Natural killer cell (primary cell): ENCODE results near the gene SPAG8. TPM values are rescaled to one million over a fixed set of nuclear protein-coding genes. Genes with fewer than 3 reads are reported as not detected.

ENCODE experiments used
- ATAC-seq, 3 donors: fragments of 150-1000 bp in 2 of 3; fragments of 200-7000 bp in 1 of 3; cut with Tn5 transposase; 1 replicate in 1 of 3; 2 replicates in 2 of 3; pipeline ENCODE4 v1.10.0; 2021; ENCODE audit warnings: mild to moderate bottlenecking in 2 of 3, moderate library complexity in 2 of 3
- DNase-seq, 2 donors: peaks; one replicate each; pipeline versions ENCODE4 v3.0.0 to v3.0.0-alpha.2; 2013 to 2021; ENCODE audit warnings: mixed read lengths in 1 of 2
- H3K27ac ChIP-seq: one replicate; pipeline ENCODE4 v1.5.1; 2013; ENCODE audit warnings: mild to moderate bottlenecking, low read length
- H3K27me3 ChIP-seq: one replicate; pipeline ENCODE4 v1.6.1; 2013; ENCODE audit warnings: low read length; ENCODE audit not compliant: control insufficient read depth, insufficient read depth
- H3K36me3 ChIP-seq: one replicate; pipeline ENCODE4 v1.6.1; 2013; ENCODE audit warnings: low read length; ENCODE audit not compliant: control insufficient read depth, insufficient read depth
- H3K4me1 ChIP-seq: one replicate; pipeline ENCODE4 v1.6.1; 2013; ENCODE audit warnings: low read length; ENCODE audit not compliant: control insufficient read depth, insufficient read depth
- H3K4me3 ChIP-seq: one replicate; pipeline ENCODE4 v1.5.1; 2013; ENCODE audit warnings: low read length
- H3K9me3 ChIP-seq: one replicate; pipeline ENCODE4 v1.6.1; 2013; ENCODE audit warnings: low read length; ENCODE audit not compliant: control insufficient read depth, insufficient read depth
- H3K27ac Mint-ChIP-seq, 2 donors: one replicate each; pipeline ENCODE4 v1.8.0; 2022; ENCODE audit warnings: mild to moderate bottlenecking in 2 of 2, mixed read lengths in 2 of 2, moderate library complexity in 1 of 2
- H3K27me3 Mint-ChIP-seq, 2 donors: one replicate each; pipeline ENCODE4 v1.8.0; 2022; ENCODE audit warnings: low read depth in 2 of 2, mixed read lengths in 2 of 2
- H3K36me3 Mint-ChIP-seq: one replicate; pipeline ENCODE4 v1.8.0; 2022; ENCODE audit warnings: mixed read lengths
- H3K4me1 Mint-ChIP-seq, 2 donors: one replicate each; pipeline ENCODE4 v1.8.0; 2022; ENCODE audit warnings: mixed read lengths in 2 of 2
- H3K4me3 Mint-ChIP-seq: one replicate; pipeline ENCODE4 v1.8.0; 2022; ENCODE audit warnings: mild to moderate bottlenecking, moderate library complexity, mixed read lengths
- H3K9me3 Mint-ChIP-seq, 2 donors: one replicate each; pipeline ENCODE4 v1.8.0; 2022; ENCODE audit warnings: mixed read lengths in 2 of 2
- CTCF ChIP-seq: fragments of 200-600 bp; IDR thresholded peaks from one replicate; pipeline ENCODE4 v1.8.0; 2022; ENCODE audit warnings: antibody characterized with exemption
- whole genome bisulfite sequencing: methylation state at CpG from one replicate; pipeline ENCODE4 v1.1.7; 2013; ENCODE audit warnings: missing lambda C conversion rate; ENCODE audit not compliant: insufficient coverage; 5-methylcytosine and 5-hydroxymethylcytosine counted together
- intact Hi-C: fragments of 100-400 bp; cut with micrococcal nuclease; formaldehyde crosslinking; loops from one replicate; pipeline ENCODE4 v1.14.2; 2022
- total RNA-seq, 4 donors: library from RNA; stranded (reverse); fragments of 120-200 nt in 1 of 4; gene quantifications; one replicate each; pipeline versions ENCODE4 v1.2.3 to v1.2.4, GENCODE V29; 2013 to 2022

Gene SPAG8
- total RNA-seq, 3 donors from 2014 or later (not counting 1 experiment from before 2014, with no cell fraction given) = 2.0 to 2.4 (median 2.1) TPM

- intact Hi-C loops = no loop called here
- H3K9me3 Mint-ChIP-seq = no peaks in the 10 kb centered on the region
These were observed 45.1 kb downstream of the SPAG8 start for GRCh38 chr9:35766997-35767396.

GRCh38 chr9:35763803-35764202 is 48.3 kb downstream of the SPAG8 start:
- no peak for DNase-seq
- Mint-ChIP-seq H3K27ac (no peak overlapping the region), H3K27me3 (no peaks in the 10 kb centered on the region), H3K4me1 (peaks cover 2% of the 10 kb centered on the region in 2 donors), H3K36me3 (no peaks in the 10 kb centered on the region), H3K9me3 (no peaks in the 10 kb centered on the region), H3K4me3 (no peak overlapping the region)
- WGBS = 100% methylated on average over 1 of the region's 1 CpG
- H3K9me3 ChIP-seq = no peaks in the 10 kb centered on the region
- no peaks in the 10 kb centered on the region for H3K4me1 ChIP-seq
- intact Hi-C loops = no loop called here
- TF ChIP-seq CTCF = no peak
- H3K4me3 ChIP-seq = no peak overlapping the region
- H3K36me3 ChIP-seq = no peaks in the 10 kb centered on the region
- ATAC-seq = no peak
- H3K27me3 ChIP-seq = no peaks in the 10 kb centered on the region
- no peak overlapping the region for H3K27ac ChIP-seq

More at GRCh38 chr9:35766997-35767396, 45.1 kb downstream of the SPAG8 start:
- H3K27me3 Mint-ChIP-seq = no peaks in the 10 kb centered on the region
- no peaks in the 10 kb centered on the region for H3K9me3 ChIP-seq
- H3K36me3 Mint-ChIP-seq = no peaks in the 10 kb centered on the region
- no peak for TF ChIP-seq CTCF
- no peak overlapping the region for H3K4me3 Mint-ChIP-seq
- H3K27ac ChIP-seq = no peak overlapping the region
- no peaks in the 10 kb centered on the region for H3K4me1 Mint-ChIP-seq
- H3K27ac Mint-ChIP-seq = no peak overlapping the region
- H3K36me3 ChIP-seq = no peaks in the 10 kb centered on the region
- H3K27me3 ChIP-seq = no peaks in the 10 kb centered on the region
- H3K4me1 ChIP-seq = no peaks in the 10 kb centered on the region
- WGBS = 85% methylated on average over 1 of the region's 2 CpGs
- no peak overlapping the region for H3K4me3 ChIP-seq
- DNase-seq = no peak
- ATAC-seq = no peak

- no peak for TF ChIP-seq CTCF
- no peaks in the 10 kb centered on the region for H3K36me3 Mint-ChIP-seq
- peaks cover 7 to 8% of the 10 kb centered on the region in 2 donors for H3K4me1 Mint-ChIP-seq
- Histone ChIP-seq H3K9me3 (no peaks in the 10 kb centered on the region), H3K4me3 (no peak overlapping the region), H3K4me1 (no peaks in the 10 kb centered on the region), H3K36me3 (no peaks in the 10 kb centered on the region), H3K27me3 (no peaks in the 10 kb centered on the region), H3K27ac (no peak overlapping the region)
- no peak for DNase-seq
- H3K9me3 Mint-ChIP-seq = no peaks in the 10 kb centered on the region
- ATAC-seq = no peak
- no CpG with 5 or more reads among the region's 2 CpGs for WGBS
- no peak overlapping the region for H3K4me3 Mint-ChIP-seq
- H3K27ac Mint-ChIP-seq = no peak overlapping the region
- intact Hi-C loops = no loop called here
- H3K27me3 Mint-ChIP-seq = no peaks in the 10 kb centered on the region
These were observed 48.9 kb downstream of the SPAG8 start for GRCh38 chr9:35763181-35763580.

GRCh38 chr9:35760651-35761050 is 51.4 kb downstream of the SPAG8 start:
- Histone ChIP-seq H3K4me1 (peaks cover 16% of the 10 kb centered on the region), H3K9me3 (no peaks in the 10 kb centered on the region), H3K36me3 (no peaks in the 10 kb centered on the region), H3K4me3 (no peak overlapping the region), H3K27ac (no peak overlapping the region), H3K27me3 (no peaks in the 10 kb centered on the region)
- H3K4me1 Mint-ChIP-seq = peaks cover 29 to 30% of the 10 kb centered on the region in 2 donors
- no peak for ATAC-seq
- no peak overlapping the region for H3K27ac Mint-ChIP-seq
- no peaks in the 10 kb centered on the region for H3K27me3 Mint-ChIP-seq
- H3K36me3 Mint-ChIP-seq = no peaks in the 10 kb centered on the region
- H3K4me3 Mint-ChIP-seq = no peak overlapping the region
- intact Hi-C loops = no loop called here
- H3K9me3 Mint-ChIP-seq = no peaks in the 10 kb centered on the region
- no peak for DNase-seq
- no peak for TF ChIP-seq CTCF
- WGBS = 58% methylated on average over 2 of the region's 2 CpGs
